HG03108 (cell line): ENCODE measurements around the gene TWF1.
"Not testable (repeated sequence)": the region's sequence is repeated elsewhere in the genome, so short reads cannot be mapped to it uniquely, and the experiment has no call there.

Experiments
- ATAC-seq: cut with Tn5 transposase; IDR thresholded peaks from one replicate; pipeline ENCODE4 v1.9.1; 2021; ENCODE audit warnings: moderate library complexity; ENCODE audit not compliant: unreplicated experiment

Gene TWF1

DNA sequence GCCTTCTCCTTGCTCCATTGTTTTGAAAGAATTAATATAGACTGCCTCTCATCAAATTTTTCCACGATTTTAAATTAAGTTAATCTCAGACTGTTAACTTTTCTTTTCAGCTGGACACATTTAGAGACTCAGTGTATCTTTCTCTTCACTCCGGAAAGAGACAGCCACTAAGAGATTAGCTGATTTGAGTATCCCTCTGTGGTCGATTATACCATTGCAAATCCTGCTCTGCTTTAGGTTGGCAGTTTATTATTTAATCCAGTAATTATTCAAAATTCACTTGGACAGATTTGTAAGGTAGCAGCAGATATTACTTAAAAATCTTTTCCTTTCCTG lies 588 bp upstream of the TWF1 start:
- ATAC-seq, result no peak

- no peak for ATAC-seq
Observed at GRCh38 chr12:43805149-43805859, 813 bp downstream of the TWF1 start.

- no peak for ATAC-seq
Observed at GRCh38 chr12:43797561-43798217, 8.4 kb downstream of the TWF1 start.

DNA sequence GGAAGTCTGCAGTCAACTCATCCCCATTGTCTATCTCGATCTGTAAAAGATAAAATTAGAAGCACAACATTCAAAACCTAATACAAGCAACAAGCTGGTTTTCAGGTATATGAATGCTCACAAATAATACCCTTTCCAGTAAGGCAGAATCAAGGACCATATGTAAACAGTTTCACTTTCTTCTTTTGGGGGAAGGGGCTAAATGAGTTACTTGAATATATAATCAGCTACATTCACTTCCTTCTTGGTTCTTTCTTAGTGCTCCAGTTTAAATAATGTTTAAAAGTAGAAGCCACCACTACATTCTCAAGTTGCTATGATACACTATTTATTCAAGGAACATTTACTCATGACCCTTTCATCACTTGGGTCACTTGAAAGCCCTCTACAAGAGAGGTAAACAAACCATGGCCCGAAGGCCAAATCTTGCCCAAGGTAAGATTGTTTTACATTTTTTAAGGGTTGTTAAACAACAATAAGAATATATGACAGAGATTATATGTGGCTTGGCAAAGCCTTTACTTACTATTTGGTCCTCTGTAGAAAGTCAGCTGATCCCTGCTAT lies 10.3 kb downstream of the TWF1 start:
- no peak for ATAC-seq

DNA sequence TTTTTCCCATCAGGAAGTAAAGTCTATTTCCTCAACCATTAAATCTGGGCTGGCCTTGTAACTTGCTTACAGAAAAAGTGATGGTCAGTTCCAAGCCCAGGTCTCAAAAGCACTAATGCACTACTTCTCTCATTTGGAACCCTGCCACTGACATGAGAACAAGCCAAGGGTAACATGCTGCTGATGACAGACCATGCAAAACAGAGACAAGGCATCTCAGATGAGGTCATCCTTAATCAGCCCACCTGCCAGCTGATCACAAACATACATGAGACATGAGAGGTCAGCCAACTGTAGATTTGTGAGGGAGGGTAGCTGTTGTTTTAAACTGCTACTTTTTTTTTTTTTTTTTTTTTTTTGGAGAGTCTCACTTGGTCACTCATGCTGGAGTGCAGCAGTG lies 16.2 kb downstream of the TWF1 start:
- no peak for ATAC-seq

DNA sequence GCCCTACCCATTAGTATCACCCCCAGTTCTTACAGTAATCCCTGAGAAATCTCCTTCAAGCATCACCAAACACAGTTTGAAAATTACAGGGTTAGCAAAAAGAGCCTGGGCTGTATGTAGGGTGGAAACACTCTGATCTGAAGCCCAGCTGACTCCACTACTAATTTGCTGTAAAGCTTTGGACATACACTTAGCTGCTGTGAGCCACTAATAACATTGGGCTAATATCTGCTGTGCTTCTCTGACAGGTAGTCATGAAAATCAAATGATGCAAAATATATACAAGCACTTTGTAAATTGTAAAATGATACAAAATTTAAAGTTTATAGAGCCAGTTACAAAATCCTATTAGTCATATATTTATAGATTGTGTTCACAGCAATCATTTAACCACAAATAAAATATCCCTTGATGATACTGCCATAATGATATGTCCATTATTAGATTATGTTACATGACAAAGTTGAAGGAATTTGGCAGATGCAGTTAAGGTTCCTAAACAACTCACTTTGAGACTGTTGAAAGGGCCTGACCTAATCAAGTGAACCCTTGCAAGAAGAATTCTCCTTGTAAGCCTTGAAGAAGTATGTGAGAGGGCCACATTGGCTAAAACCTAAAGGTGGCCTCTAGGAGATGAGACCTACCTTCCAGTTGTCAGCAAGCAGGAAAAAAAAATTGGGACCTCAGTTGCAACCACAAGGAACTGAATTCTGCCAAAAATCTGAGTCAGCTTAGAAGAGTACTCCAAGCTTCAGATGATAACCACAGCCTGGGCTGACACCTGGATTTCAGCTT lies 19.0 kb downstream of the TWF1 start:
- no peak for ATAC-seq

DNA sequence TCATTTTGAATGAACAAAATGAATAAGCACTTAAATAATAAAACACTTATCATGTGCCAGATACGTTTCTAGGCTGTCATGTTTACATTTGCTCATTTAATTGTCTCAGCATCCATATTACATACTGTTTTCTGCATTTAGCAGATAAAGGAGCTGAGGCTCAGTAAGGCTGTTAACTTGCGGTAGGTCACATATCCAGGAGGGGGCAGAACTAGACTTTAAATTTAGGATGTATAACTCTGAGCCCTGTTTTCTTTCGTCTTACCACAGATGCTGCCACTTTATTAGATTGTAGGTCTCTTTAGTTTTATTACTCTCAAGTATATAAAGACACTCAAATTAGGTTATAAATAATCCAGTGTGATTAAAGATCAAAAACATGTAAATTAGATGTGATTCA lies 29.6 kb downstream of the TWF1 start:
- ATAC-seq, result no peak

DNA sequence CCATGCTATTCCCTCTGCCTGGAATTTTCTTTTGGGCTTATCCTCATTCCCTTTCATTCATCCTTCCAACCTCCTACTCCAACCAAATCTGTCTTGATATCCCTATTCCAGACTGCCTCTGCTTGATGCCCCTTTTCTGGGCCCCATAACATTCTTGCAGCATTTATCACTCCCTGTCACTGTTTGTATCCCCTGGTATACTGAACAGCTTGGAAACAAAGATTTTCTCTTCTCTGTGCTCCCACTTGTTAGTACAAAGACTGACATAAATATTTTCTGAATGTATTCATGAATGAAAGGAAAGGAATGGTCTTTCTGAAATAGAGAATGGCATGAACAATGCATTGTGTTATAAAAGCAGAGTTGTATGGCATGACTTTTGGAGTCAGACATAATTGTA lies 39.8 kb downstream of the TWF1 start:
- no peak for ATAC-seq

- no peak for ATAC-seq
Observed at GRCh38 chr12:43764528-43764927, 41.6 kb downstream of the TWF1 start.

- ATAC-seq, result no peak
Observed at GRCh38 chr12:43763769-43764168, 42.3 kb downstream of the TWF1 start.

- ATAC-seq, result no peak
Observed at GRCh38 chr12:43762596-43762995, 43.5 kb downstream of the TWF1 start.

GRCh38 chr12:43761500-43761899 lies 44.6 kb downstream of the TWF1 start:
- no peak for ATAC-seq

GRCh38 chr12:43760396-43760795 lies 45.7 kb downstream of the TWF1 start:
- no peak for ATAC-seq

- ATAC-seq, result peak; percentile 98
Observed at GRCh38 chr12:43758728-43759563, 47.2 kb downstream of the TWF1 start, which contains the start of the genes IRAK4 and PUS7L. IRAK4 (plus strand) TSS chr12:43758951; CDS start chr12:43768112, 9,161 bp downstream. PUS7L (minus strand) TSS chr12:43758790; CDS start chr12:43755245, 3,545 bp downstream.

DNA sequence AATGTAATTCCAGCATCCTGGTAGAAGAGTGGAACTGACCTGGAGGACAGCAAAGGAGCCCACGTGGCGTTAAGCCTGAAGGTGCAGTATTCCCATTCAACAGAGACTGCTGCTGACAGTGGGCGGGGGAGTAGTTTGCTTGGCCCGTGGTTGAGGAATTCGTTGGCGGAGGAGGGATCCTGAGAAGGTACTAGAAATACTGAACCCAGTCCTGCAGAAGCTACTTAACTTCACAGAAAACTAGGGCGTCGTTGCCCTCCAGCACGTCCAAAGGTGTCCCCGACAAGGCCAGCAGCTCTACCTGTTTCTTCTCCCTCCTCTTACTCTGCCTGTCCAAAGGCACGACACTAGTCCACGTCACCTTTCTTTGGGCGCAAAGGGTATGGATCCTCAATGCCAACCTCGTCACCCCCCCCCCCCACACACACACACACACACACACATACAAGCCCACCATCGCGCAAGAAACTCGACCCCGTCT lies 47.8 kb downstream of the TWF1 start:
- ATAC-seq, result no peak

DNA sequence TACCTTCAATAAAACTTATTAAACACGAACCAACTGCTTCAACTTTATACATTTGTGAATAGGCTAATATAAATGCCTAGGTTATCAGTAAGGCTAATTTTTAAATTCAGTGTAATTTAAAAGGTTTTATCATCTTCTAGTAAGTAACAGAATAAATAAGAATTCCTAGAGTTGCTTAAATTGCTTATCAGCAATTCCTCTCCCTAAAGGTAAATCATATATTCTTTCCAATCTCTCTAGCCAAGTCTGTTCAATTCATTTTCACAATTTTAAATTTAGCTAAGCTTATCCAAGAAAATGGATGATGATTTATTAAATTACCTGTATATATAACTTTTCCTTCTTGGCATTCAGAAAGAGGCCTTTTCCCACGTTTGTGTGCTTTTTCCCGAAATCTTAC lies 52.1 kb downstream of the TWF1 start:
- ATAC-seq, result no peak

DNA sequence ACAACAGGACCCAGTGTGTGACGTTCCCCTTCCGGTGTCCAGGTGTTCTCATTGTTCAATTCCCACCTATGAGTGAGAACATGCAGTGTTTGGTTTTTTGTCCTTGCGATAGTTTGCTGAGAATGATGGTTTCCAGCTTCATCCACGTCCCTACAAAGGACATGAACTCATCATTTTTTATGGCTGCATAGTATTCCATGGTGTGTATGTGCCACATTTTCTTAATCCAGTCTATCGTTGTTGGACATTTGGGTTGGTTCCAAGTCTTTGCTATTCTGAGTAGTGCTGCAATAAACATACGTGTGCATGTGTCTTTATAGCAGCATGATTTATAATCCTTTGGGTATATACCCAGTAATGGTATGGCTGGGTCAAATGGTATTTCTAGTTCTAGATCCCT lies 54.8 kb downstream of the TWF1 start:
- ATAC-seq, result not testable (repeated sequence)

- no peak for ATAC-seq
Observed at GRCh38 chr12:43750814-43751213, 55.3 kb downstream of the TWF1 start.

DNA sequence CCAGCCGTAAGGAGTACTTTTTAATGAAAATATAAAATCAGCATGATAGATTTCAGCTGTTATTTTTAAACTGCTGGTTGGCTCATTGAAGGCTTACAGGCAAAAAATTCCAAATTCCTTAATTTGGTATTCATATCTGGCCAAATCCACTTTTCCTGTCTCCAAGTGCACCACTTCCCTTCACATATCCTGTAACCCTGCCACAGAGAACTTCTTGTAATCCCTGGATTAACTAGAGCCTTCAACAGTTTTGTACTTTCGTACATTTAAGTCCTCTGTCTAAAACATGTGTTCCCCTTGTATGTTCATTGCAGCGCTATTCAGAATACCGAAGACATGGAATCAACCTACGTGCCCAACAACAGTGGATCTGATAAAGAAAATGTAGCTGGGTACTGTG lies 57.1 kb downstream of the TWF1 start:
- no peak for ATAC-seq

DNA sequence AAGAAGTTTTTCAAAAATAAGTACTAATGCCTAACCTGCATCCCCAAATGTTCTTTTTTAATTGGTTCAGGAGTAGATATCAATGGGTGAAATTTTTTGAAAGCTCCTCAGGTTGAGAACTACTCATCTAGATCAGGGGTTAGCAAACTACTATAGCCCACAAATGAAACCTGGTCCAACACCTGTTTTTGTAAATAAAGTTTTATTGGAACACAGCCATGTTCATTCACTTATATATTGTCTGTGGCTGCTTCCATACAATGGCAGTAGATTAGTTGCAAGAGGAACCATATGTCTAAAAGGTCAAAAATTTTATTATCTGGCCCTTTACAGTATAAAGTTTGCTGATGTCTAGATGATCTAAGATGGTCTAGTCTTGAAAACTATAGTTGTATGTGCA lies 61.3 kb downstream of the TWF1 start:
- no peak for ATAC-seq
